Measurements from ENCODE around the gene KIF4A. TPM values are rescaled to one million over a fixed set of nuclear protein-coding genes. Genes with fewer than 3 reads are reported as not detected.

KIF4A gene
- total RNA-seq, 4 donors from 2014 or later = 0.59 TPM; not detected in 3

DNA sequence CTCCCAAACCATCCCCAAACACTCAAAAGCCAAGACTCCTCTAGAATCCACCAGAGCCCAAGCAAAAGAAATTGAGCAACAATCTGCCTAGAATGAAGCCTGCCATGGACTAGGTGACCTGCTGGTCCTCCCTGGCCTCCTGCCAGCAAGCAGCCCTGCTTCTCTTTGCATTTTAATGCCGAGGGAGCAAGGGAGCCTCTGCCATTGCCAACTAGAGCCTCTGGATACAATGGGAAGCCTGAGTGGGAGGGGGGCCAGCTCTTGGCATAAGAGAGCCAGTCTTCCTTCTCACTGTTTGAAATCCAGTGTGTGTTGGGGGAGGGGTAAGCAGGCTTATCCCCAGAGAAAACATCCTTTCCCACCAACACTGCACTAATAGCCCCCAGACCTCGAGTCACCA lies 131.7 kb downstream of the KIF4A start:
- Histone ChIP-seq H3K27me3 (peaks cover 0 to 20% of the 10 kb centered on the region in 2 donors), H3K9me3 (no peaks in the 10 kb centered on the region), H3K4me1 (no peaks in the 10 kb centered on the region), H3K36me3 (no peaks in the 10 kb centered on the region), H3K4me3 (no peak overlapping the region), H3K27ac (no peak overlapping the region)
- DNase-seq (ENCODE audit: low spot score in 2 of 2) = no peak
- TF ChIP-seq POLR2A (IDR thresholded peaks at IDR 0.05) = no peak
- TF ChIP-seq EP300 (IDR thresholded peaks at IDR 0.05) = no peak
- no peak for TF ChIP-seq CTCF (IDR thresholded peaks at IDR 0.05)
- 38% methylated on average over 2 of the region's 2 CpGs; no CpG with 5 or more reads in 1 of the 2 donors for WGBS, 2 donors

DNA sequence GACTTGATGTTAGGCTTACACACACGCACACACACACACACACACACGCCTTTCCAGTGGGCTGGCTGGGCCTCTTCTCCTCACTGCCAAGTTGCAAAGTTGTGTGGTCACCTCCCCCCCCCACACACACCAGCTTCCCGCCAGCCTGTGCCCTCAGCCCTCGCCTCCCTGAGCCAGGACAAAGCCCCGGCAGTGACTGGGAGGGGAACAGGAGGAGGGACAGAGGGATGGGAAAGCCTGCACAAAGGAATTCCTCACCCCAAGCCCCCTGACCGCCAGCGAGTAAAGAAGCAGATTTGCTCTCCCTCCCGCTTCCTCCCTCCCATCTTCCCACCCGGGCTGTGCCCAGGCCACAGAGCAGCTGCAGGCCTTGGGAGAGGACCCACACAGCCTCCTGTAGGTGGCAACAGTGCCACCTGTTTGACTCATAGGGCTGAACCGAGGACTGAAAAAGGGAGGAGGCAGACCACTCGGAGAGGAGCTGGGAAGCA lies 133.0 kb downstream of the KIF4A start, which contains the start of gene GDPD2:
GDPD2 (plus strand) TSS at position 464 of the 491 bp plus-strand sequence. CDS start 1,671 bp downstream, outside the sequence.
- TF ChIP-seq CTCF (IDR thresholded peaks at IDR 0.05) (no peak), POLR2A (IDR thresholded peaks at IDR 0.05) (no peak), EP300 (IDR thresholded peaks at IDR 0.05) (no peak)
- Histone ChIP-seq H3K27me3 (peaks cover 0 to 26% of the 10 kb centered on the region in 2 donors), H3K9me3 (no peaks in the 10 kb centered on the region), H3K27ac (no peak within 1 kb of the TSS), H3K4me1 (no peaks in the 10 kb centered on the region), H3K4me3 (no peak within 1 kb of the TSS), H3K36me3 (no peaks in the 10 kb centered on the region)
- WGBS, 2 donors = 4 to 34% methylated on average over 9 to 11 of the region's 11 CpGs
- DNase-seq (ENCODE audit: low spot score in 2 of 2) = no peak

- Histone ChIP-seq H3K9me3 (no peaks in the 10 kb centered on the region), H3K27ac (no peak overlapping the region), H3K36me3 (no peaks in the 10 kb centered on the region), H3K4me3 (no peak overlapping the region), H3K4me1 (no peaks in the 10 kb centered on the region), H3K27me3 (peaks cover 0 to 34% of the 10 kb centered on the region in 2 donors)
- WGBS, 2 donors = 72 to 84% methylated on average over 3 to 10 of the region's 10 CpGs
- no peak for DNase-seq (ENCODE audit: low spot score in 2 of 2)
- TF ChIP-seq EP300 (IDR thresholded peaks at IDR 0.05) = no peak
- TF ChIP-seq POLR2A (IDR thresholded peaks at IDR 0.05) = no peak
- TF ChIP-seq CTCF (IDR thresholded peaks at IDR 0.05) = no peak
Observed at GRCh38 chrX:70423936-70424675, 134.2 kb downstream of the KIF4A start.

GRCh38 chrX:70424801-70425200 lies 134.9 kb downstream of the KIF4A start:
- DNase-seq (ENCODE audit: low spot score in 2 of 2) = no peak
- Histone ChIP-seq H3K4me3 (no peak overlapping the region), H3K9me3 (no peaks in the 10 kb centered on the region), H3K4me1 (no peaks in the 10 kb centered on the region), H3K27ac (no peak overlapping the region), H3K36me3 (no peaks in the 10 kb centered on the region), H3K27me3 (peaks cover 0 to 34% of the 10 kb centered on the region in 2 donors)
- 66% methylated on average over 10 of the region's 10 CpGs; no CpG with 5 or more reads in 1 of the 2 donors for WGBS, 2 donors
- no peak for TF ChIP-seq EP300 (IDR thresholded peaks at IDR 0.05)
- TF ChIP-seq CTCF (IDR thresholded peaks at IDR 0.05) = no peak
- TF ChIP-seq POLR2A (IDR thresholded peaks at IDR 0.05) = no peak

Data from tibial nerve (tissue), 4 donors.